ENCODE results near the gene WDR7. TPM values are rescaled to one million over a fixed set of nuclear protein-coding genes. Genes with fewer than 3 reads are reported as not detected.

The WDR7 gene
- total RNA-seq, 1 experiment from 2014 or later = 11.0 TPM

- DNase-seq (ENCODE audit: low read depth in 1 of 2, low spot score in 2 of 2) = no peak
- H3K27ac ChIP-seq = no peak overlapping the region
- H3K4me3 ChIP-seq = no peak overlapping the region
- H3K4me1 ChIP-seq (replicated peaks) = peaks cover 5% of the 10 kb centered on the region; the same call in 1 of the 2 replicates
- H3K9me3 ChIP-seq (replicated peaks) = no peaks in the 10 kb centered on the region
- H3K36me3 ChIP-seq = no peaks in the 10 kb centered on the region
- no peaks in the 10 kb centered on the region for H3K27me3 ChIP-seq (replicated peaks)
Observed at GRCh38 chr18:56870982-56871381, 219.8 kb downstream of the WDR7 start.

- no peak overlapping the region for H3K27ac ChIP-seq
- no peak overlapping the region for H3K4me3 ChIP-seq
- H3K27me3 ChIP-seq (replicated peaks) = no peaks in the 10 kb centered on the region
- H3K9me3 ChIP-seq (replicated peaks) = no peaks in the 10 kb centered on the region
- no peak for DNase-seq (ENCODE audit: low read depth in 1 of 2, low spot score in 2 of 2)
- H3K36me3 ChIP-seq = no peaks in the 10 kb centered on the region
- H3K4me1 ChIP-seq (replicated peaks) = peaks cover 5% of the 10 kb centered on the region; the same call in 1 of the 2 replicates
Observed at GRCh38 chr18:56872140-56872539, 221.0 kb downstream of the WDR7 start.

GRCh38 chr18:56873441-56874140 is 222.4 kb downstream of the WDR7 start:
- Histone ChIP-seq H3K27me3 (replicated peaks) (no peaks in the 10 kb centered on the region), H3K4me1 (replicated peaks) (peaks cover 5% of the 10 kb centered on the region; the same call in 1 of the 2 replicates), H3K4me3 (no peak overlapping the region), H3K9me3 (replicated peaks) (no peaks in the 10 kb centered on the region), H3K36me3 (no peaks in the 10 kb centered on the region), H3K27ac (no peak overlapping the region)
- peak in 1 of 2 experiments; percentile 12 for DNase-seq (ENCODE audit: low read depth in 1 of 2, low spot score in 2 of 2)

DNA sequence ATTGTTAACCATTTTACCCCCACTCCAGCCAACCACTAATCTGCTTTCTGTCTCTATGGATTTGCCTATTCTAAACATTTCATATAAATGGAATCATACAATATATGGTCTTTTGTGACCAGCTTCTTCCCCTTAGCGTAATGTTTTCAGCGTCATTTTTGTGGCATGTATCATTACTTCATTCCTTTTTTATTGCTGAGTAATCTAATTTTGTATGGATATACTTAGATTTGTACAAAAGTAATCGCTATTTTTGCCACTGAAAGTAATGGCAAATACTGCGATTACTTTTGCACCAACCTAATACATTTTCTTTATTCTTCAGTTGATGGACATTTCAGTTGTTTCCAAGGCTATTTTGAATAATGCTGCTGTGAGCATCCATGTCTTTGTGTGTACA is 227.6 kb downstream of the WDR7 start:
- Histone ChIP-seq H3K4me3 (no peak overlapping the region), H3K9me3 (replicated peaks) (no peaks in the 10 kb centered on the region), H3K27ac (no peak overlapping the region), H3K27me3 (replicated peaks) (no peaks in the 10 kb centered on the region), H3K4me1 (replicated peaks) (peaks cover 4% of the 10 kb centered on the region; the same call in 1 of the 2 replicates), H3K36me3 (no peaks in the 10 kb centered on the region)
- DNase-seq (ENCODE audit: low read depth in 1 of 2, low spot score in 2 of 2) = no peak

GRCh38 chr18:56884511-56884910 is 233.4 kb downstream of the WDR7 start:
- Histone ChIP-seq H3K4me1 (replicated peaks) (peaks cover 4% of the 10 kb centered on the region), H3K27ac (no peak overlapping the region), H3K4me3 (no peak overlapping the region), H3K36me3 (no peaks in the 10 kb centered on the region), H3K9me3 (replicated peaks) (no peaks in the 10 kb centered on the region), H3K27me3 (replicated peaks) (no peaks in the 10 kb centered on the region)
- DNase-seq (ENCODE audit: low read depth in 1 of 2, low spot score in 2 of 2) = peak in 1 of 2 experiments; percentile 14

GRCh38 chr18:56888978-56889377 is 237.8 kb downstream of the WDR7 start:
- H3K27me3 ChIP-seq (replicated peaks) = no peaks in the 10 kb centered on the region
- H3K4me3 ChIP-seq = no peak overlapping the region
- no peak for DNase-seq (ENCODE audit: low read depth in 1 of 2, low spot score in 2 of 2)
- no peaks in the 10 kb centered on the region for H3K9me3 ChIP-seq (replicated peaks)
- no peaks in the 10 kb centered on the region for H3K36me3 ChIP-seq
- peaks cover 32% of the 10 kb centered on the region for H3K4me1 ChIP-seq (replicated peaks)
- no peak overlapping the region for H3K27ac ChIP-seq

DNA sequence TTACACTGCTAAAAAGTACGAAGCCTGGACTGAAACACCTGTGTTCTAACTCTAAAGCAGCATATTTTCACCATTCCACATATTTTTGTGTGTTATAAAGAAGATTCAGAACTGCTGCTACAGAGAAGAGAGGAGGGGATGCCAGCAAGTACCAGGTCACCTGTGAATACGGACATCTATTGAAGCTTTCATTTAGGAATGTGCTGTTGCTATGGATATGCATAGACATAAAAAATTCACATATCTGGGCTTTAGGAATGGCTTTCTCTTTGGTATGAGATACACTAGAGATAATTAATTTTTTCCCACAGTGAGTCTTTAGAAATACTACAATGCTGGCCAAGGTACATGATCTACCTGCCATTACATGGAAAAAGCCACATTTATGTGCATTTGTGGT is 238.5 kb downstream of the WDR7 start:
- H3K27ac ChIP-seq = peak overlapping the region; percentile 84
- DNase-seq (ENCODE audit: low read depth in 1 of 2, low spot score in 2 of 2) = no peak
- H3K4me3 ChIP-seq = no peak overlapping the region
- no peaks in the 10 kb centered on the region for H3K9me3 ChIP-seq (replicated peaks)
- peaks cover 31% of the 10 kb centered on the region for H3K4me1 ChIP-seq (replicated peaks)
- H3K36me3 ChIP-seq = no peaks in the 10 kb centered on the region
- H3K27me3 ChIP-seq (replicated peaks) = no peaks in the 10 kb centered on the region

DNA sequence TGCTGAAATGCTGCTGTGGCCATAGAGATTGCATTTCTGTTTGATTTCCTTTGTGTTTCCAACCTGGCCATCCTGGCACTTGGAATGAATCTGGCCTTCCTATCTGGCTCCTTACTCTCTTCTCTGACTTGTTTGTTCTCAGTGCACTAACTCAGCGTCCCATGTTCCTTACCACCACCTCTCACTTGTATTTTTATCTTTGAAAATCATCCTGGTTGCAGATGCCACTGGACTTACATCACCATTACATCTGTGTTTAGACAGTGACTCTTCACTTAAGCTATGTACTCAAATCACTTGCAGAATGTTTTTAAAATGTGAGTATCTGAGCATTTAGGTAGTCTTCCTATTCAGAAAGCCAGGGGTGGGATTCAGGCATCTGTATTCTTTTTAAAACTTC is 239.5 kb downstream of the WDR7 start:
- no peaks in the 10 kb centered on the region for H3K36me3 ChIP-seq
- no peak overlapping the region for H3K4me3 ChIP-seq
- no peaks in the 10 kb centered on the region for H3K27me3 ChIP-seq (replicated peaks)
- no peaks in the 10 kb centered on the region for H3K9me3 ChIP-seq (replicated peaks)
- H3K27ac ChIP-seq = peak overlapping the region; percentile 84
- peaks cover 31% of the 10 kb centered on the region for H3K4me1 ChIP-seq (replicated peaks)
- peak; percentile 58 to 86 for DNase-seq (ENCODE audit: low read depth in 1 of 2, low spot score in 2 of 2)

DNA sequence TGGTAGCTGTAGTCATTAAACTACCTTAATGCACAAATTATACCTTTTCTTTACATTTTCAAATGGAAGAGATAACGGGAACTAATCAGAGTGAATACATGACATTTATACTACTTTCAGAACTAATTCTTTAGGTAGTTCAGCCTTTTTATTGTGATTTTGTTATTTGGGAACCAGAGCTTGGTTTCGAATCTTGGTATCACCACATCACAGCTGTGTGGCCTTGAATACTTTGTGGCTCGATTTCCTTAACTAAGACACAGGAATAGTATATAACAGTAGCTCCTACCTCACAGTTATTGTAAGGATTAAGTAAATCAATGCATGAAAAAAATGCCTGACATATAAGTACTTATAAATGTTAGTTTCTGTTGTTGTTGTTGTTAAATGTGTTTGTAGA is 240.0 kb downstream of the WDR7 start:
- Histone ChIP-seq H3K36me3 (no peaks in the 10 kb centered on the region), H3K9me3 (replicated peaks) (no peaks in the 10 kb centered on the region), H3K27me3 (replicated peaks) (no peaks in the 10 kb centered on the region), H3K27ac (peak overlapping the region; percentile 84), H3K4me3 (no peak overlapping the region), H3K4me1 (replicated peaks) (peaks cover 31% of the 10 kb centered on the region)
- DNase-seq (ENCODE audit: low read depth in 1 of 2, low spot score in 2 of 2) = no peak

DNA sequence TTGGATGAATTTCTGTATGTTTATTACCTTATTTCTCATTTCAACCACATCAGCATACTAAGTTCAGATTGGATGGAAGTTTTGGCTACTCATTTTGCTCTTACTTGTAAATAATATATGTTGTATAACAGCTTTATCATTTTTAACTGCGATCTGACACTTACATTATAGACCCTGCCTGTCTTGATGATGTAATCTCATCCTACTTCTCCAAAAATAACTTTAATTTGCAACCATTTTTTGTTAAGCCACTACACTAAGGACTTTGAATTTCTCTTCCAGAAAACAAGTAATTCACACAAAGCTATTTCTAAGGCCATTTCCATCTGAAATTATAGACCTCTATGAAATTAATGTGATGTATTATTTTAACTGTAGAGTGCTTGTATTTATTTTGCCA is 240.7 kb downstream of the WDR7 start:
- Histone ChIP-seq H3K4me1 (replicated peaks) (peaks cover 31% of the 10 kb centered on the region), H3K27ac (peak overlapping the region; percentile 84; the same call in 1 of the 2 replicates), H3K27me3 (replicated peaks) (no peaks in the 10 kb centered on the region), H3K36me3 (no peaks in the 10 kb centered on the region), H3K4me3 (no peak overlapping the region), H3K9me3 (replicated peaks) (no peaks in the 10 kb centered on the region)
- DNase-seq (ENCODE audit: low read depth in 1 of 2, low spot score in 2 of 2) = peak in 1 of 2 experiments; percentile 3

GRCh38 chr18:56897122-56897521 is 246.0 kb downstream of the WDR7 start:
- H3K4me3 ChIP-seq = no peak overlapping the region
- DNase-seq (ENCODE audit: low read depth in 1 of 2, low spot score in 2 of 2) = no peak
- H3K27me3 ChIP-seq (replicated peaks) = no peaks in the 10 kb centered on the region
- peaks cover 5% of the 10 kb centered on the region for H3K4me1 ChIP-seq (replicated peaks)
- H3K9me3 ChIP-seq (replicated peaks) = no peaks in the 10 kb centered on the region
- no peaks in the 10 kb centered on the region for H3K36me3 ChIP-seq
- H3K27ac ChIP-seq = no peak overlapping the region

DNA sequence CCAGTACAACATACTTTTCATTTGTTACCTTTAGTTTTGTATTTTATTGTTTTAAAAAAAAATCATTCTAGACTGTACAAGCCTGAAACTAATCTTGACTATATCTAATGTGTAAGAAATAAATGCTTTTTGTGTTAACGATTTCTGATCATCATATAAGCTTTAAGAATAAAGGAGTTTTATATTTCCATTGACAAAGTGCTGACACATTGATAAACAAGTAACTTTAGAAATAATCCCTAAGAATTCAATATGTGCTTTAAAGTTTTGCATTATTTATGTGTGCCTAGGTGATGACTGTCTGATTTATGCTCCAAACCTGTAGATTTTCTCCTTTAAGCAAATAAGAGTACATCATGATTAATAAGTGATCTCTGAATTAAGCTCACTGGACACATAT is 248.5 kb downstream of the WDR7 start:
- H3K36me3 ChIP-seq = no peaks in the 10 kb centered on the region
- no peak for DNase-seq (ENCODE audit: low read depth in 1 of 2, low spot score in 2 of 2)
- no peaks in the 10 kb centered on the region for H3K27me3 ChIP-seq (replicated peaks)
- no peak overlapping the region for H3K4me3 ChIP-seq
- no peaks in the 10 kb centered on the region for H3K9me3 ChIP-seq (replicated peaks)
- no peaks in the 10 kb centered on the region for H3K4me1 ChIP-seq (replicated peaks)
- H3K27ac ChIP-seq = no peak overlapping the region

DNA sequence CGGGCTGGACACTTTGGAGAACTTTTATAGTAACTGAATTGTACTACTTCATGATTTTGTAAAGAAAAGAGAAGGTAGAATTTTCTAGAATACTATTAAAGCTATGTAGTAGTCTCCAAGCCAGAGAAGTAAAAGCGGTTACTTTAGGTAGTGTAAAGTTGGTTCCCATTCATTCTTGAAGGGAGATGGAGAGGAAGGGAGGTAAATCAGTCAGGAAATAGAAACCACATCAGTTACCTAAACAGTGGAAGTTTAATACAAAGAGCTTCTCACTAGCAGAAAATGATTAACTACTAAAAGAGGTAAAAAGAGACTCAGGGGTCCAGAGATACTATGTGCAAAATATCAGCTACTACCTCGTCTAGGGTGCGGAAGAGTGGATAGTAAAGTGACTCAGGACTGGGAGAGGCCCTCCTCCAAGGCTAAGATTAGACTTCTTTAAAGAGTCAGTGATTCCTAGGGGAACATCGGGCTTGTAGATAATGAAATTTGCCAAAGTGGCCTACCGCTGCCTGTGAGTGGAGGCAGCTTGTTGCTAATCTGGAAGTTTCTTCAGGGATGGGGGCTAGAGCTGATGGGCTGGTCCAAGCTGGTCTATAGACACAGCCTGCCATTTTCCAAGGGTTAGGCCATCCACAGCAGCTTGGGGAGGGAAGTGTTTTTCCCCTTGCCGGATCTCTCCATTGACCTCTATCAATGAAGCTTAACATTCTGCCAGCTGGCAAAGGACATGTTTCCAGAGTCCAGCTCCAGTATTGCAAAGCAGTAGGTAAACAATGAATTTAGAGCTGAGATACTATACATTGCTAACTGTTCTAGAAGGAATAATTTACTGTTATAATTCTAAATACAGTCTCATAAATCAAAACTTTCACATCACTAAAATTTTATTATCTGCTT is 249.3 kb downstream of the WDR7 start:
- Histone ChIP-seq H3K27ac (no peak overlapping the region), H3K36me3 (no peaks in the 10 kb centered on the region), H3K9me3 (replicated peaks) (no peaks in the 10 kb centered on the region), H3K4me1 (replicated peaks) (no peaks in the 10 kb centered on the region), H3K4me3 (no peak overlapping the region), H3K27me3 (replicated peaks) (no peaks in the 10 kb centered on the region)
- no peak for DNase-seq (ENCODE audit: low read depth in 1 of 2, low spot score in 2 of 2)

GRCh38 chr18:56901919-56902318 is 250.8 kb downstream of the WDR7 start:
- H3K27ac ChIP-seq = no peak overlapping the region
- no peaks in the 10 kb centered on the region for H3K4me1 ChIP-seq (replicated peaks)
- H3K36me3 ChIP-seq = no peaks in the 10 kb centered on the region
- H3K27me3 ChIP-seq (replicated peaks) = no peaks in the 10 kb centered on the region
- H3K9me3 ChIP-seq (replicated peaks) = no peaks in the 10 kb centered on the region
- H3K4me3 ChIP-seq = no peak overlapping the region
- no peak for DNase-seq (ENCODE audit: low read depth in 1 of 2, low spot score in 2 of 2)

All from SJSA1 (cell line).